Measurements from ENCODE around the gene CCL7. TPM values are rescaled to one million over a fixed set of nuclear protein-coding genes. Genes with fewer than 3 reads are reported as not detected.

The CCL7 gene
- total and polyA plus RNA-seq, 5 donors from 2014 or later = not detected

DNA sequence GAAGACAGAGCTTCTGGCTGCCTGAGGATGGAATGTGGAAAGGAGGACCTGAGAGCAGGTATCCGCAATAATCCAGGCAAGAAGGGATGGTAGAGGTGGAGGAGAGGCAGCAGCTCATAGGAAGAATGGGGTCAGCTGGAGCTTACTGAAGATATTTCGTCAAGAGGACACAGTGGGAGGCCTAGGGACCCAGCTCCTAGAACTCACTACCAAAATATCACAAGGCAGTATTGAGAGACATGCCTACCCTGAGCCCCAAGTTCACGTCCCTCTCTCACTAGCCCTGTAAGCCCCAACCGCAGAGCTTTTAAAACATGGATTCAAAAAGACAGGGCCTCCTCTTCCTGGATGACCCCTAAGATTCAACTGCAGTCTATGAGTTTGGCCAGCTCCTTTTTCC lies 35.0 kb downstream of the CCL7 start:
- H3K9me3 ChIP-seq (ENCODE audit: control insufficient read depth in 2 of 2, low read length in 2 of 2) = no peaks in the 10 kb centered on the region
- no peak overlapping the region for H3K27ac ChIP-seq (ENCODE audit: insufficient read depth, low read length, poor library complexity, severe bottlenecking)
- no peaks in the 10 kb centered on the region for H3K4me1 ChIP-seq (ENCODE audit: control insufficient read depth, insufficient read depth, low read length, poor library complexity, severe bottlenecking)
- H3K4me3 ChIP-seq (ENCODE audit: low read depth, low read length) = no peak overlapping the region
- peaks cover 3% of the 10 kb centered on the region for H3K27me3 ChIP-seq (ENCODE audit: control insufficient read depth, insufficient read depth, low read length)
- Mint-ChIP-seq H3K27me3 (peaks cover 20% of the 10 kb centered on the region), H3K9me3 (peaks cover 0 to 3% (median 0%) of the 10 kb centered on the region in 7 donors), H3K4me1 (no peaks in the 10 kb centered on the region), H3K36me3 (no peaks in the 10 kb centered on the region), H3K4me3 (no peak overlapping the region), H3K27ac (no peak overlapping the region)
- ATAC-seq (ENCODE audit: low read depth in 2 of 2) (no peak), DNase-seq (no peak)
- H3K36me3 ChIP-seq (ENCODE audit: control insufficient read depth, insufficient read depth, low read length) = no peaks in the 10 kb centered on the region

DNA sequence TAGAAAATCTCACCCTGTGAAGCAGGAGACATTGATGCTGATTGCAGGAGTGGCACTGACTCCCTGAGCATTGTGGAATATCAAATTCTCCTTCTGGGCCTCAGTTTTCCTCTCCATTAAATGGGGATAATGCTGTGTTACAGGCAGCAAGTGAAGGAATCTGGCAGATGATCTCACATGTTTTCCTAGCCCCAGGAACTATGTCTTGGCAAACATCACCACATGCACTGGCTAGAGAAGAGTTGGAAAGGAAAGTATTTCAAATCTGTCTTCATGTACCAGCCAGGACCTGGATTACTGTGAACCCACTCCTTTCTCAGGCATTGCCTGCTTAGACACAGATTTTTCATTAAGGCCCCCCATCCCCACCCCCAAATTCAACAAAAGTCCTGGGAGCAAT lies 35.6 kb downstream of the CCL7 start:
- Histone ChIP-seq H3K4me3 (ENCODE audit: low read depth, low read length) (no peak overlapping the region), H3K4me1 (ENCODE audit: control insufficient read depth, insufficient read depth, low read length, poor library complexity, severe bottlenecking) (no peaks in the 10 kb centered on the region), H3K27me3 (ENCODE audit: control insufficient read depth, insufficient read depth, low read length) (no peaks in the 10 kb centered on the region), H3K9me3 (ENCODE audit: control insufficient read depth in 2 of 2, low read length in 2 of 2) (no peaks in the 10 kb centered on the region), H3K27ac (ENCODE audit: insufficient read depth, low read length, poor library complexity, severe bottlenecking) (no peak overlapping the region), H3K36me3 (ENCODE audit: control insufficient read depth, insufficient read depth, low read length) (no peaks in the 10 kb centered on the region)
- Mint-ChIP-seq H3K27ac (no peak overlapping the region), H3K9me3 (peaks cover 0 to 3% (median 0%) of the 10 kb centered on the region in 7 donors), H3K4me3 (no peak overlapping the region), H3K36me3 (no peaks in the 10 kb centered on the region), H3K4me1 (no peaks in the 10 kb centered on the region), H3K27me3 (peaks cover 20% of the 10 kb centered on the region)
- ATAC-seq (ENCODE audit: low read depth in 2 of 2) (no peak), DNase-seq (no peak)

DNA sequence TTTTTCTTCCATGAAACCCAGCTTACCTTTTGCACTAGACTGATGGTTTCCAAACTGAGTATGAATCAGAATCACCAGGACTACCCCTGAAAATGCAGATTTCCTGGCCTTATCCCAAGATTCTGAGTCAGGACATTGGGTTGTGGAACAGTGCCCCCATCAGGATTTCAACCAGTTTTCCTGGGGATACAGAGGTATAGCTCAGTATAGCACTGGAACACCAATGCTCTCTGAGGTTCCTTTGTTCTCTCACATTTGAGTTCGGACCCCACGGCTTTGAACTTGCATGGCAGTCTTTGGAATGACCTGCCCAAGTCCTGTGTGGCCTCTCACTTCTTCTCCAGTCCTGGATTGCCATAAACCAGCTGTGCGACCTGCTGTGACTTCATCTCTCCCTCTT lies 36.4 kb downstream of the CCL7 start:
- Mint-ChIP-seq H3K4me1 (no peaks in the 10 kb centered on the region), H3K27ac (no peak overlapping the region), H3K27me3 (peaks cover 14% of the 10 kb centered on the region), H3K36me3 (no peaks in the 10 kb centered on the region), H3K4me3 (no peak overlapping the region), H3K9me3 (peaks cover 0 to 2% (median 0%) of the 10 kb centered on the region in 7 donors)
- ATAC-seq (ENCODE audit: low read depth in 2 of 2) (no peak), DNase-seq (no peak)
- no peak overlapping the region for H3K27ac ChIP-seq (ENCODE audit: insufficient read depth, low read length, poor library complexity, severe bottlenecking)
- H3K4me3 ChIP-seq (ENCODE audit: low read depth, low read length) = no peak overlapping the region
- no peaks in the 10 kb centered on the region for H3K9me3 ChIP-seq (ENCODE audit: control insufficient read depth in 2 of 2, low read length in 2 of 2)
- H3K36me3 ChIP-seq (ENCODE audit: control insufficient read depth, insufficient read depth, low read length) = no peaks in the 10 kb centered on the region
- peaks cover 2% of the 10 kb centered on the region for H3K27me3 ChIP-seq (ENCODE audit: control insufficient read depth, insufficient read depth, low read length)
- H3K4me1 ChIP-seq (ENCODE audit: control insufficient read depth, insufficient read depth, low read length, poor library complexity, severe bottlenecking) = no peaks in the 10 kb centered on the region

DNA sequence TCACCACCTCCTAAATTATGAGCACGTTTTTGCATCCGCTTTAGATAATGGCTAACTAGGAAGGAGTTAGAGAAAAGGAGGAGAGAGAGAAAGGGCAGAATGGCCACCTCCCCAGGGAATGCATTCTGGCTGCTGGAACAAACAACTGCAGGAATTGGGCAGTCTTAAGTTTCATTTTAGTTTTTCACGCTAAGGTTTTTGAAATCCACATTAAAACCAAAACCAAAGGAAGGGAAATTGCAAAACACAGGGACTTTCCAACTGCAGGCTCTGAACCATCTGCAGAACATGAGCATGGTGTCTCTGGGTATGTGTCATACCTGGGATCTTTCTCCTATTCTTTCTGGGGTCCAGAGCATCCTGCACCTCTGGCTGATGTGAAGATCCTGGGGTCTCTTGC lies 37.1 kb downstream of the CCL7 start:
- Mint-ChIP-seq H3K36me3 (no peaks in the 10 kb centered on the region), H3K4me3 (no peak overlapping the region), H3K27me3 (peaks cover 9% of the 10 kb centered on the region), H3K9me3 (peaks cover 0 to 2% (median 0%) of the 10 kb centered on the region in 7 donors), H3K27ac (no peak overlapping the region), H3K4me1 (no peaks in the 10 kb centered on the region)
- no peak overlapping the region for H3K27ac ChIP-seq (ENCODE audit: insufficient read depth, low read length, poor library complexity, severe bottlenecking)
- no peaks in the 10 kb centered on the region for H3K4me1 ChIP-seq (ENCODE audit: control insufficient read depth, insufficient read depth, low read length, poor library complexity, severe bottlenecking)
- H3K36me3 ChIP-seq (ENCODE audit: control insufficient read depth, insufficient read depth, low read length) = no peaks in the 10 kb centered on the region
- ATAC-seq (ENCODE audit: low read depth in 2 of 2) = no peak
- no peaks in the 10 kb centered on the region for H3K9me3 ChIP-seq (ENCODE audit: control insufficient read depth in 2 of 2, low read length in 2 of 2)
- no peak overlapping the region for H3K4me3 ChIP-seq (ENCODE audit: low read depth, low read length)
- H3K27me3 ChIP-seq (ENCODE audit: control insufficient read depth, insufficient read depth, low read length) = peaks cover 4% of the 10 kb centered on the region
- no peak for DNase-seq

DNA sequence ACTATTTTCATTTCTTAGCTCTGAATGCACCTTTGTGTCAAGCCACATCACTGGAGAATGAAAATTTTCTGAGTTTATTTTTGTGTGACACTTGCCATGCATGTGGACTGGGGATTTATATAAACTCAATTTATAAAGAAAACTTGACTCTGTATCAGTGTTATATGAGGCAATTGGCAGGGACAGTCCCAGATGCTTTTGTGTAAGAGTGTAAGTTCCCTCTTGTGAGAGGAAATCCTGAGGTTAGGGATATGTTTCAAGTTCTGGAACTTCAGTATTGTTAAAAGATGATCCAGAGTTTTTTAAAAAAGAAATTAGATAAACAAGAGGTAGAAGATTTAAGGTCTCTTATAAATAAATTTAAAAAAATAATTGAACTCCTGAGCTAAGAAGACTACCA lies 38.4 kb downstream of the CCL7 start:
- no peaks in the 10 kb centered on the region for H3K4me1 ChIP-seq (ENCODE audit: control insufficient read depth, insufficient read depth, low read length, poor library complexity, severe bottlenecking)
- H3K36me3 ChIP-seq (ENCODE audit: control insufficient read depth, insufficient read depth, low read length) = no peaks in the 10 kb centered on the region
- Mint-ChIP-seq H3K27ac (no peak overlapping the region), H3K4me3 (no peak overlapping the region), H3K27me3 (peaks cover 9% of the 10 kb centered on the region), H3K4me1 (no peaks in the 10 kb centered on the region), H3K9me3 (peaks cover 0 to 2% (median 0%) of the 10 kb centered on the region in 7 donors), H3K36me3 (no peaks in the 10 kb centered on the region)
- no peak overlapping the region for H3K27ac ChIP-seq (ENCODE audit: insufficient read depth, low read length, poor library complexity, severe bottlenecking)
- DNase-seq = no peak
- H3K9me3 ChIP-seq (ENCODE audit: control insufficient read depth in 2 of 2, low read length in 2 of 2) = no peaks in the 10 kb centered on the region
- no peak overlapping the region for H3K4me3 ChIP-seq (ENCODE audit: low read depth, low read length)
- H3K27me3 ChIP-seq (ENCODE audit: control insufficient read depth, insufficient read depth, low read length) = peaks cover 7% of the 10 kb centered on the region
- no peak for ATAC-seq (ENCODE audit: low read depth in 2 of 2)

DNA sequence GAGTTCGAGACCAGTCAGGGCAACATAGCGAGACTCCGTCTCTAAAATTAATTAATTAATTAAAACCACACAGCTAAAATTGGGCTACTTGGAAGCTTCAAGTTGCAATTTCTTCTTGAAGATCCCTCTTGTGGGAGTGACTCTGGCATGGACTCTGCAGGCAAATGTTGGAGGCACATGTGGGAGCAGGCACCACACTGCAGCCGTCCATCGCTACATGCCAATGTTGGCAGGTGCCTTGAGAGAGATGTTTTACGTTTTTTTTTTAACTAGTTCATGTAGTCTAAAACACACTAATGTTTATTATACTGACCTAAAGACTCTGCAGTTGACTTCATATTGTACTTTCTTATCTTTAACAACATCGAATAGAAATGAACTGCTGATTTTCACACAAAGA lies 41.3 kb downstream of the CCL7 start:
- H3K27ac Mint-ChIP-seq = no peak overlapping the region
- no peak overlapping the region for H3K4me3 Mint-ChIP-seq
- Histone ChIP-seq H3K4me1 (ENCODE audit: control insufficient read depth, insufficient read depth, low read length, poor library complexity, severe bottlenecking) (no peaks in the 10 kb centered on the region), H3K4me3 (ENCODE audit: low read depth, low read length) (no peak overlapping the region), H3K9me3 (ENCODE audit: control insufficient read depth in 2 of 2, low read length in 2 of 2) (no peaks in the 10 kb centered on the region), H3K27ac (ENCODE audit: insufficient read depth, low read length, poor library complexity, severe bottlenecking) (no peak overlapping the region), H3K36me3 (ENCODE audit: control insufficient read depth, insufficient read depth, low read length) (no peaks in the 10 kb centered on the region), H3K27me3 (ENCODE audit: control insufficient read depth, insufficient read depth, low read length) (peaks cover 13% of the 10 kb centered on the region)
- no peaks in the 10 kb centered on the region for H3K4me1 Mint-ChIP-seq
- peaks cover 0 to 2% (median 0%) of the 10 kb centered on the region in 7 donors for H3K9me3 Mint-ChIP-seq
- no peak for DNase-seq
- no peaks in the 10 kb centered on the region for H3K36me3 Mint-ChIP-seq
- peaks cover 15% of the 10 kb centered on the region for H3K27me3 Mint-ChIP-seq
- no peak for ATAC-seq (ENCODE audit: low read depth in 2 of 2)

DNA sequence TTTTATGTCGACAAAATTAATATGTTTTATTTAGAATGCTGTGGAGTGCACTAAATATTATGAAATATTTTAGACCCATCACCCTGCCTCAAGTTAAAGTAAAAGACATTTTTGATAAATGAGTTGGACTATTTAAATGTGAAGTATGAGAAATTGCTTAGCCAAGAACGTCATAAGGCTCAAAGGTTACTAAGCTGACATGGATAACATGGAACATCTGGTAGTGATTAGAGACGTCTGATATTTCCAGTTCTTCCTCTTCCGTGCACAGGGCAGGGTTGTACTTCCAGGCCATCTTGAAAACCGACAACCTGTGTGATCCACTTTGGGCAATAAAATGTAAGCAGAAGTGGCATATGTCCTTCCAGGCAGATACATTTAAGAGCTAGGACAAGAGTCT lies 42.1 kb downstream of the CCL7 start:
- Histone ChIP-seq H3K4me3 (ENCODE audit: low read depth, low read length) (no peak overlapping the region), H3K27ac (ENCODE audit: insufficient read depth, low read length, poor library complexity, severe bottlenecking) (no peak overlapping the region), H3K27me3 (ENCODE audit: control insufficient read depth, insufficient read depth, low read length) (peaks cover 13% of the 10 kb centered on the region), H3K36me3 (ENCODE audit: control insufficient read depth, insufficient read depth, low read length) (no peaks in the 10 kb centered on the region), H3K9me3 (ENCODE audit: control insufficient read depth in 2 of 2, low read length in 2 of 2) (no peaks in the 10 kb centered on the region), H3K4me1 (ENCODE audit: control insufficient read depth, insufficient read depth, low read length, poor library complexity, severe bottlenecking) (no peaks in the 10 kb centered on the region)
- no peak overlapping the region for H3K4me3 Mint-ChIP-seq
- H3K36me3 Mint-ChIP-seq = no peaks in the 10 kb centered on the region
- H3K27me3 Mint-ChIP-seq = peaks cover 20% of the 10 kb centered on the region
- H3K27ac Mint-ChIP-seq = no peak overlapping the region
- DNase-seq (no peak), ATAC-seq (ENCODE audit: low read depth in 2 of 2) (no peak)
- H3K4me1 Mint-ChIP-seq = no peaks in the 10 kb centered on the region
- peaks cover 0 to 2% (median 0%) of the 10 kb centered on the region in 7 donors for H3K9me3 Mint-ChIP-seq

DNA sequence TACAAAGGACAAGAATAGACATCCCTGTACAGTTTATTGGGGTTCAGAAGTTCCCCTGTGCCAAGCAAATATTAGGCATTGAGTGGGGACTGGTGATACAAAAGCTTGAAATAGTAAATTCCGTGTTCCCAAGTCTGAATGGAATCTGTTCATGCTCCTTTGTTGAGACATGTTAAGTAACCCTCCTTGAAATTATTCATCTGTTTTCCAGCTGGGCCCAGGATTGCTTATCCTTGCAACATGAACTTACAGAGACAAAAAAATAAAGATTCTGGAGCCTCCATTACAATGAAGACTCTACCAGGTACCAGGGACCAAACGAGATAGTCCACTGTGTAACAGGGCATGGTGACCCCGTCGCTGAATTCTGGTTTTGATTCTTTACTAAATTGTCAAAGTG lies 43.1 kb downstream of the CCL7 start:
- Mint-ChIP-seq H3K36me3 (no peaks in the 10 kb centered on the region), H3K27ac (no peak overlapping the region), H3K4me1 (no peaks in the 10 kb centered on the region), H3K4me3 (no peak overlapping the region), H3K27me3 (peaks cover 16% of the 10 kb centered on the region), H3K9me3 (peaks cover 0 to 2% (median 0%) of the 10 kb centered on the region in 7 donors)
- Histone ChIP-seq H3K4me3 (ENCODE audit: low read depth, low read length) (no peak overlapping the region), H3K27me3 (ENCODE audit: control insufficient read depth, insufficient read depth, low read length) (peaks cover 13% of the 10 kb centered on the region), H3K27ac (ENCODE audit: insufficient read depth, low read length, poor library complexity, severe bottlenecking) (no peak overlapping the region), H3K4me1 (ENCODE audit: control insufficient read depth, insufficient read depth, low read length, poor library complexity, severe bottlenecking) (no peaks in the 10 kb centered on the region), H3K9me3 (ENCODE audit: control insufficient read depth in 2 of 2, low read length in 2 of 2) (no peaks in the 10 kb centered on the region), H3K36me3 (ENCODE audit: control insufficient read depth, insufficient read depth, low read length) (no peaks in the 10 kb centered on the region)
- DNase-seq = no peak
- no peak for ATAC-seq (ENCODE audit: low read depth in 2 of 2)
